Thyroid gland (tissue), 4 donors: ENCODE measurements around the gene CCDC24. TPM values are rescaled to one million over a fixed set of nuclear protein-coding genes. Genes with fewer than 3 reads are reported as not detected.

Experiments used
- DNase-seq, 2 donors: peaks; one replicate each; pipeline ENCODE4 v3.0.0-alpha.2; 2019
- H3K27ac ChIP-seq, 3 donors: fragments of 200-600 bp; sonication (generic); 1 replicate in 2 of 3; 2 replicates in 1 of 3; pipeline ENCODE4 v1.5.1; 2016 to 2019; ENCODE audit warnings: mild to moderate bottlenecking in 1 of 3, moderate library complexity in 1 of 3
- H3K27me3 ChIP-seq: fragments of 200-600 bp; sonication (generic); one replicate; pipeline ENCODE4 v1.5.1; 2019
- H3K36me3 ChIP-seq, 2 donors: fragments of 200-600 bp; sonication (generic); one replicate each; pipeline ENCODE4 v1.5.1; 2016 to 2019
- H3K4me1 ChIP-seq, 2 donors: fragments of 200-600 bp; sonication (generic); one replicate each; pipeline ENCODE4 v1.5.1; 2017 to 2019
- H3K4me3 ChIP-seq, 3 donors: fragments of 200-600 bp; sonication (generic); replicated peaks in 1 of 3; 1 replicate in 2 of 3; 2 replicates in 1 of 3; pipeline ENCODE4 v1.5.1; 2016; ENCODE audit warnings: mild to moderate bottlenecking in 1 of 3
- H3K9me3 ChIP-seq: fragments of 200-600 bp; sonication (generic); one replicate; pipeline ENCODE4 v1.5.1; 2017
- POLR2A ChIP-seq, 2 donors: fragments of 450-650 bp; IDR thresholded peaks; one replicate each; pipeline ENCODE4 v1.6.1; 2017; ENCODE audit warnings: antibody characterized with exemption in 2 of 2, mild to moderate bottlenecking in 2 of 2, moderate library complexity in 1 of 2
- WGBS, 2 donors: methylation state at CpG; one replicate each; pipeline ENCODE4 v1.1.5; 2017; 5-methylcytosine and 5-hydroxymethylcytosine counted together
- intact Hi-C: fragments of 100-400 bp; cut with DNase I; formaldehyde crosslinking; loops from one replicate; pipeline ENCODE4 v1.15.1; 2023
- total RNA-seq, 4 donors: library from RNA; depleted of rRNA; stranded (reverse); fragments of >200 nt; gene quantifications; one replicate each; pipeline ENCODE4 v1.2.3, GENCODE V29; 2016
- TF ChIP-seq, protein P1 (sequence below), 6 experiments: fragments of 200-600 bp in 3 of 6; fragments of 450-650 bp in 3 of 6; sonication (generic) in 3 of 6; IDR thresholded peaks; one replicate each; pipeline ENCODE4 v1.5.1; 2016 to 2019; ENCODE audit warnings: antibody characterized with exemption in 6 of 6, mild to moderate bottlenecking in 2 of 6, inconsistent platforms in 1 of 6, moderate library complexity in 1 of 6

CCDC24 gene
- total RNA-seq, 4 donors from 2014 or later, result 8.0 to 25.4 (median 11.7) TPM

- intact Hi-C loops, result no loop called here
- H3K27me3 ChIP-seq, result no peaks in the 10 kb centered on the region
- no peaks in the 10 kb centered on the region for H3K9me3 ChIP-seq
- WGBS, 2 donors, result 0 to 2% methylated on average over 15 to 22 of the region's 74 CpGs
- peaks cover 25 to 48% of the 10 kb centered on the region in 2 donors for H3K4me1 ChIP-seq
- TF ChIP-seq POLR2A (IDR thresholded peaks at IDR 0.05), result peak in 1 of 2 donors; percentile 81
- TF ChIP-seq, protein P1, sequence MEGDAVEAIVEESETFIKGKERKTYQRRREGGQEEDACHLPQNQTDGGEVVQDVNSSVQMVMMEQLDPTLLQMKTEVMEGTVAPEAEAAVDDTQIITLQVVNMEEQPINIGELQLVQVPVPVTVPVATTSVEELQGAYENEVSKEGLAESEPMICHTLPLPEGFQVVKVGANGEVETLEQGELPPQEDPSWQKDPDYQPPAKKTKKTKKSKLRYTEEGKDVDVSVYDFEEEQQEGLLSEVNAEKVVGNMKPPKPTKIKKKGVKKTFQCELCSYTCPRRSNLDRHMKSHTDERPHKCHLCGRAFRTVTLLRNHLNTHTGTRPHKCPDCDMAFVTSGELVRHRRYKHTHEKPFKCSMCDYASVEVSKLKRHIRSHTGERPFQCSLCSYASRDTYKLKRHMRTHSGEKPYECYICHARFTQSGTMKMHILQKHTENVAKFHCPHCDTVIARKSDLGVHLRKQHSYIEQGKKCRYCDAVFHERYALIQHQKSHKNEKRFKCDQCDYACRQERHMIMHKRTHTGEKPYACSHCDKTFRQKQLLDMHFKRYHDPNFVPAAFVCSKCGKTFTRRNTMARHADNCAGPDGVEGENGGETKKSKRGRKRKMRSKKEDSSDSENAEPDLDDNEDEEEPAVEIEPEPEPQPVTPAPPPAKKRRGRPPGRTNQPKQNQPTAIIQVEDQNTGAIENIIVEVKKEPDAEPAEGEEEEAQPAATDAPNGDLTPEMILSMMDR (IDR thresholded peaks at IDR 0.05), result peak; percentile 61 to 86 (median 71)
- peak within 1 kb of the TSS; percentile 46 to 83 (median 75) for H3K4me3 ChIP-seq
- peak within 1 kb of the TSS; percentile 96 to 98 (median 96) for H3K27ac ChIP-seq
- H3K36me3 ChIP-seq, result no peaks in the 10 kb centered on the region
- peak; percentile 95 to 96 for DNase-seq
Measured at GRCh38 chr1:43946236-43947060, 45.0 kb upstream of the CCDC24 start, which contains the start of gene IPO13. Gene IPO13 (plus strand): TSS chr1:43946950. CDS start chr1:43947601, 651 bp downstream.

DNA sequence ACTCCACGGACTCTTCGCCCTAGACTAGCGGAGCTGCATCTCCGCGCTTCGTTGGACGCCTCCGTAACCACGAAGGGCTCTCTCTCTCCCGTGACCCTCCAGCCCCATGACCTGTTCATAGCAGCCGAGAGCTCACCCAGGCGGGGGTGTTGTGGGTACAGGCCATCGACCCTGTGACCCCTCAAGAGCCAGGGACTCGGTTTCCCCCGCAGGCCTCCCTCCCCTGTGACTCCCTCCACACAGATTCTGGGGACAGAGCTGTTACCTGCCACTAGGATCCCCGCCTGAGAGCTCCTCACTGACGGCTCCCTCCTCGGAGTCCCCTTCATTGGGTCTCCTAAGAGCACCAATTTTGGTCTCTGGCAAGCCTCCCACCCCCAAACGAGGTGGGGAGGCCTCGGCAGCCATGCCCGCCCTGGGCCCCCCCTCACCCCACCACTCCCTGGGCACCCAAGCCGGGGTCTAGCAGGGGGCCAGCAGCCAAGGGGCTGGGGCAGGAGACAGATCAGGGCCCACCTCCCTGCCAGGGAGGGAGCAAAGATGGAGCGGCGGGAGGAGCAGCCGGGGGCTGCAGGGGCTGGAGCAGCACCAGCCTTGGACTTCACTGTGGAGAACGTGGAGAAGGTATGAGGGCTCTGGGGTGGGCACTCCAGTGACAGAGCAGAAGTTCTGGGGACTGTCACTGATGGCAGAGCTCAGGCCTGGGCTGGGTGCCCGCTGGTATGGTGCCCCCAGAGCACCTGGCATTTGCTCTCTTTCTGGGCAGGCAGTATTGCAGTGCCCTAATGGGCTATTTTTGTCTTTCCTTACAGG, 44.1 kb upstream of the CCDC24 start:
- TF ChIP-seq, protein P1 (IDR thresholded peaks at IDR 0.05), result no peak
- no peak for TF ChIP-seq POLR2A (IDR thresholded peaks at IDR 0.05)
- Histone ChIP-seq H3K36me3 (no peaks in the 10 kb centered on the region), H3K9me3 (no peaks in the 10 kb centered on the region), H3K27ac (peak overlapping the region; percentile 96 to 98 (median 96)), H3K4me3 (peak overlapping the region; percentile 33 to 83 (median 75)), H3K4me1 (peaks cover 25 to 54% of the 10 kb centered on the region in 2 donors), H3K27me3 (no peaks in the 10 kb centered on the region)
- DNase-seq, result no peak
- 3 to 10% methylated on average over 12 to 17 of the region's 27 CpGs for WGBS, 2 donors
- intact Hi-C loops, result no loop called here

GRCh38 chr1:43947874-43948437, 43.4 kb upstream of the CCDC24 start:
- Histone ChIP-seq H3K27me3 (no peaks in the 10 kb centered on the region), H3K4me1 (peaks cover 25 to 54% of the 10 kb centered on the region in 2 donors), H3K36me3 (no peaks in the 10 kb centered on the region), H3K4me3 (peak overlapping the region in 1 of 3 donors; percentile 75), H3K27ac (peak overlapping the region in 1 of 3 donors; percentile 96), H3K9me3 (no peaks in the 10 kb centered on the region)
- intact Hi-C loops, result no loop called here
- WGBS, 2 donors, result 21 to 33% methylated on average over 3 of the region's 3 CpGs
- no peak for DNase-seq
- TF ChIP-seq, protein P1 (IDR thresholded peaks at IDR 0.05), result no peak
- TF ChIP-seq POLR2A (IDR thresholded peaks at IDR 0.05), result no peak

GRCh38 chr1:43949678-43950077, 41.7 kb upstream of the CCDC24 start:
- Histone ChIP-seq H3K4me3 (no peak overlapping the region), H3K9me3 (no peaks in the 10 kb centered on the region), H3K27ac (no peak overlapping the region), H3K4me1 (peaks cover 25 to 54% of the 10 kb centered on the region in 2 donors), H3K27me3 (no peaks in the 10 kb centered on the region), H3K36me3 (no peaks in the 10 kb centered on the region)
- WGBS, 2 donors, result 82 to 87% methylated on average over 5 to 13 of the region's 13 CpGs
- TF ChIP-seq POLR2A (IDR thresholded peaks at IDR 0.05), result no peak
- TF ChIP-seq, protein P1 (IDR thresholded peaks at IDR 0.05), result no peak
- intact Hi-C loops, result no loop called here
- no peak for DNase-seq
